Activated B cell treated with CpG ODN at 0.5 μM for 24 hours (primary cell): ENCODE data around the gene WASHC4. TPM values are rescaled to one million over a fixed set of nuclear protein-coding genes. Genes with fewer than 3 reads are reported as not detected.
A peak's percentile ranks its signal among the peaks of the same experiment; 100 is the strongest.

ENCODE experiments used
- ATAC-seq: fragments of 200-7000 bp; cut with Tn5 transposase; one replicate; pipeline ENCODE4 v1.10.0; 2021; ENCODE audit warnings: low read depth, mild to moderate bottlenecking, moderate library complexity
- CTCF ChIA-PET: fragments of 350-600 bp; sonication (Branson Sonifier 250); formaldehyde crosslinking; loops from one replicate; lab custom pipeline; 2021; ENCODE audit warnings: antibody characterized with exemption; lab: Charles Lee
- POLR2A ChIA-PET: fragments of 350-600 bp; sonication (Branson Sonifier 250); formaldehyde crosslinking; loops from one replicate; lab custom pipeline; 2021; ENCODE audit warnings: antibody characterized with exemption; lab: Charles Lee
- DNase-seq: peaks from one replicate; pipeline ENCODE4 v3.0.0; 2022
- H3K27ac Mint-ChIP-seq: one replicate; pipeline ENCODE4 v1.8.0; 2020; ENCODE audit warnings: mixed read lengths
- H3K27me3 Mint-ChIP-seq: one replicate; pipeline ENCODE4 v1.8.0; 2021; ENCODE audit warnings: mixed read lengths
- H3K36me3 Mint-ChIP-seq: one replicate; pipeline ENCODE4 v1.8.0; 2021; ENCODE audit warnings: low read depth, mixed read lengths
- H3K4me1 Mint-ChIP-seq: one replicate; pipeline ENCODE4 v1.8.0; 2021; ENCODE audit warnings: mixed read lengths
- H3K4me3 Mint-ChIP-seq: one replicate; pipeline ENCODE4 v1.8.0; 2020; ENCODE audit warnings: mild to moderate bottlenecking, mixed read lengths
- H3K9me3 Mint-ChIP-seq: one replicate; pipeline ENCODE4 v1.8.0; 2020; ENCODE audit warnings: mixed read lengths
- CTCF ChIP-seq: fragments of 200-600 bp; IDR thresholded peaks from one replicate; pipeline ENCODE4 v1.8.0; 2022; ENCODE audit warnings: antibody characterized with exemption, mild to moderate bottlenecking
- intact Hi-C: fragments of 100-400 bp; cut with micrococcal nuclease; formaldehyde crosslinking; loops from one replicate; pipeline ENCODE4 v1.15.1; 2024
- total RNA-seq: library from RNA; stranded (reverse); gene quantifications from 2 replicates; pipeline ENCODE4 v1.2.3, GENCODE V29; 2022

WASHC4 gene
- total RNA-seq, 1 donor from 2014 or later: 128 TPM

GRCh38 chr12:105138248-105138647 is 30.7 kb downstream of the WASHC4 start:
- H3K4me1 Mint-ChIP-seq: peaks cover 14% of the 10 kb centered on the region
- H3K36me3 Mint-ChIP-seq: peaks cover 82% of the 10 kb centered on the region
- H3K9me3 Mint-ChIP-seq: no peaks in the 10 kb centered on the region
- no peak for DNase-seq
- no peak overlapping the region for H3K27ac Mint-ChIP-seq
- no peak overlapping the region for H3K4me3 Mint-ChIP-seq
- POLR2A ChIA-PET: no interaction called here
- H3K27me3 Mint-ChIP-seq: no peaks in the 10 kb centered on the region
- ATAC-seq: no peak
- CTCF ChIA-PET: no interaction called here
- TF ChIP-seq CTCF: no peak
- intact Hi-C loops: loop anchor here (5.0 to 10.0 kb wide), 2 partner anchors 34 to 813 kb away; no protein-coding TSS in a partner anchor

- ATAC-seq: no peak
- no peak overlapping the region for H3K27ac Mint-ChIP-seq
- H3K27me3 Mint-ChIP-seq: no peaks in the 10 kb centered on the region
- POLR2A ChIA-PET: no interaction called here
- peaks cover 73% of the 10 kb centered on the region for H3K36me3 Mint-ChIP-seq
- H3K4me1 Mint-ChIP-seq: peaks cover 9% of the 10 kb centered on the region
- intact Hi-C loops: no loop called here
- H3K9me3 Mint-ChIP-seq: no peaks in the 10 kb centered on the region
- no peak overlapping the region for H3K4me3 Mint-ChIP-seq
- DNase-seq: no peak
- CTCF ChIA-PET: no interaction called here
- TF ChIP-seq CTCF: no peak
Observed at GRCh38 chr12:105141320-105141922, 33.9 kb downstream of the WASHC4 start.

- Mint-ChIP-seq H3K4me3 (no peak overlapping the region), H3K36me3 (peaks cover 73% of the 10 kb centered on the region), H3K9me3 (no peaks in the 10 kb centered on the region), H3K27me3 (no peaks in the 10 kb centered on the region), H3K27ac (no peak overlapping the region), H3K4me1 (peaks cover 5% of the 10 kb centered on the region)
- DNase-seq: no peak
- CTCF ChIA-PET: no interaction called here
- POLR2A ChIA-PET: no interaction called here
- no peak for ATAC-seq
- intact Hi-C loops: no loop called here
- no peak for TF ChIP-seq CTCF
Observed at GRCh38 chr12:105142259-105142658, 34.7 kb downstream of the WASHC4 start.

GRCh38 chr12:105156260-105156659 is 48.7 kb downstream of the WASHC4 start:
- intact Hi-C loops: no loop called here
- Mint-ChIP-seq H3K4me1 (no peaks in the 10 kb centered on the region), H3K9me3 (no peaks in the 10 kb centered on the region), H3K4me3 (no peak overlapping the region), H3K27me3 (no peaks in the 10 kb centered on the region), H3K27ac (peak overlapping the region; percentile 36), H3K36me3 (peaks cover 83% of the 10 kb centered on the region)
- TF ChIP-seq CTCF: no peak
- ChIA-PET POLR2A (interaction anchor here (0.6 kb wide), 1 partner anchor 1150 kb away, joined by 4 read pairs; no protein-coding TSS in a partner anchor), CTCF (no interaction called here)
- DNase-seq (no peak), ATAC-seq (no peak)

GRCh38 chr12:105157606-105158005 is 50.1 kb downstream of the WASHC4 start:
- intact Hi-C loops: loop anchor here (2.0 kb wide), 1 partner anchor 13 kb away; no protein-coding TSS in a partner anchor
- Mint-ChIP-seq H3K4me1 (no peaks in the 10 kb centered on the region), H3K36me3 (peaks cover 83% of the 10 kb centered on the region), H3K4me3 (no peak overlapping the region), H3K9me3 (no peaks in the 10 kb centered on the region), H3K27me3 (no peaks in the 10 kb centered on the region), H3K27ac (no peak overlapping the region)
- POLR2A ChIA-PET: no interaction called here
- CTCF ChIA-PET: no interaction called here
- ATAC-seq: no peak
- no peak for DNase-seq
- TF ChIP-seq CTCF: no peak
